GM21825 (cell line): Measurements from ENCODE around the gene ZSCAN25.
"Not testable (repeated sequence)": the region's sequence is repeated elsewhere in the genome, so short reads cannot be mapped to it uniquely, and the experiment has no call there.

Experiments
- ATAC-seq: cut with Tn5 transposase; IDR thresholded peaks from one replicate; pipeline ENCODE4 v1.9.1; 2021; ENCODE audit warnings: mild to moderate bottlenecking, moderate library complexity; ENCODE audit not compliant: unreplicated experiment

The ZSCAN25 gene

GRCh38 chr7:99616359-99617191 lies at the start of gene ZSCAN25:
Gene ZSCAN25, plus strand, starts transcription at chr7:99616946. Its CDS starts 2,661 bp downstream, at chr7:99619607.
- peak; percentile 94 for ATAC-seq

GRCh38 chr7:99568770-99569169 lies 48.0 kb upstream of the ZSCAN25 start:
- ATAC-seq, result not testable (repeated sequence)

GRCh38 chr7:99571768-99572167 lies 45.0 kb upstream of the ZSCAN25 start:
- ATAC-seq, result no peak

GRCh38 chr7:99573257-99573656 lies 43.5 kb upstream of the ZSCAN25 start:
- ATAC-seq, result no peak

GRCh38 chr7:99576251-99576650 lies 40.5 kb upstream of the ZSCAN25 start:
- no peak for ATAC-seq

- no peak for ATAC-seq
These were observed 37.3 kb upstream of the ZSCAN25 start for GRCh38 chr7:99579281-99579955.

GRCh38 chr7:99579956-99580777 lies 36.6 kb upstream of the ZSCAN25 start:
- no peak for ATAC-seq

GRCh38 chr7:99580778-99581332 lies 35.9 kb upstream of the ZSCAN25 start:
- ATAC-seq, result not testable (repeated sequence)

GRCh38 chr7:99588868-99589267 lies 27.9 kb upstream of the ZSCAN25 start:
- ATAC-seq, result no peak

GRCh38 chr7:99594948-99595745 lies 21.6 kb upstream of the ZSCAN25 start:
- no peak for ATAC-seq

- ATAC-seq, result no peak
These were observed 20.3 kb upstream of the ZSCAN25 start for GRCh38 chr7:99596408-99596955.

- ATAC-seq, result no peak
These were observed 18.8 kb upstream of the ZSCAN25 start, which contains the start of gene TMEM225B for GRCh38 chr7:99597762-99598501. Gene TMEM225B, plus strand, starts transcription at chr7:99598267. Its CDS starts 6,122 bp downstream, at chr7:99604389.

- ATAC-seq, result no peak
These were observed 16.9 kb upstream of the ZSCAN25 start for GRCh38 chr7:99599836-99600235.

GRCh38 chr7:99601656-99602310 lies 15.0 kb upstream of the ZSCAN25 start:
- no peak for ATAC-seq

- ATAC-seq, result no peak
These were observed 11.2 kb upstream of the ZSCAN25 start for GRCh38 chr7:99605527-99605926.

- no peak for ATAC-seq
These were observed 10.2 kb upstream of the ZSCAN25 start for GRCh38 chr7:99606531-99606930.

- no peak for ATAC-seq
These were observed 9.2 kb upstream of the ZSCAN25 start for GRCh38 chr7:99607548-99607947.

- no peak for ATAC-seq
These were observed 2.3 kb upstream of the ZSCAN25 start for GRCh38 chr7:99614495-99614894.

- ATAC-seq, result no peak
These were observed 772 bp upstream of the ZSCAN25 start for GRCh38 chr7:99615989-99616358.
